CD14-positive monocyte (primary cell): ENCODE results near the gene KIF3C. TPM values are rescaled to one million over a fixed set of nuclear protein-coding genes. Genes with fewer than 3 reads are reported as not detected.
A peak's percentile ranks its signal among the peaks of the same experiment; 100 is the strongest.

ENCODE experiments used
- DNase-seq, 3 donors: peaks; one replicate each; pipeline ENCODE4 v3.0.0-alpha.2; 2011 to 2022
- H2AFZ ChIP-seq: 2 replicates; pipeline ENCODE4 v1.6.0; 2012; ENCODE audit warnings: mild to moderate bottlenecking, low read depth, low read length, inconsistent platforms; ENCODE audit not compliant: insufficient read depth, poor library complexity, severe bottlenecking
- H3K27ac ChIP-seq, 2 donors: 1 replicate in 1 of 2; 2 replicates in 1 of 2; pipeline ENCODE4 v1.5.1; 2012 to 2013; ENCODE audit warnings: low read length in 2 of 2, control low read depth in 1 of 2, inconsistent platforms in 1 of 2, low read depth in 1 of 2, mild to moderate bottlenecking in 1 of 2
- H3K27me3 ChIP-seq, 2 donors: one replicate each; pipeline versions ENCODE4 v1.6.0 to v1.6.1; 2011 to 2013; ENCODE audit warnings: low read length in 2 of 2; ENCODE audit not compliant: control insufficient read depth in 2 of 2, insufficient read depth in 2 of 2
- H3K36me3 ChIP-seq, 2 donors: replicated peaks in 1 of 2; 1 replicate in 1 of 2; 2 replicates in 1 of 2; pipeline versions ENCODE4 v1.5.1 to v1.6.1; 2012 to 2013; ENCODE audit warnings: low read length in 2 of 2, control low read depth in 1 of 2, inconsistent platforms in 1 of 2, mild to moderate bottlenecking in 1 of 2; ENCODE audit not compliant: insufficient read depth in 2 of 2, control insufficient read depth in 1 of 2
- H3K4me1 ChIP-seq, 2 donors: 1 replicate in 1 of 2; 2 replicates in 1 of 2; pipeline versions ENCODE4 v1.5.1 to v1.6.1; 2012 to 2013; ENCODE audit warnings: low read length in 2 of 2, control low read depth in 1 of 2, inconsistent platforms in 1 of 2, mild to moderate bottlenecking in 1 of 2, moderate library complexity in 1 of 2; ENCODE audit not compliant: insufficient read depth in 2 of 2, control insufficient read depth in 1 of 2
- H3K4me2 ChIP-seq: replicated peaks from 2 replicates; pipeline ENCODE3; 2012; ENCODE audit warnings: low read length, moderate library complexity, mild to moderate bottlenecking; ENCODE audit not compliant: poor library complexity, severe bottlenecking; ENCODE audit errors: extremely low read depth
- H3K4me3 ChIP-seq, 3 experiments: fragments of 200-600 bp in 1 of 3; sonication (generic) in 1 of 3; replicated peaks in 1 of 3; 1 replicate in 2 of 3; 2 replicates in 1 of 3; pipeline ENCODE4 v1.5.1; 2011 to 2013; ENCODE audit warnings: low read length in 3 of 3, mild to moderate bottlenecking in 3 of 3, control low read depth in 2 of 3, low read depth in 2 of 3, inconsistent platforms in 1 of 3, moderate library complexity in 1 of 3
- H3K79me2 ChIP-seq: 2 replicates; pipeline ENCODE4 v1.6.0; 2012; ENCODE audit warnings: mild to moderate bottlenecking, control low read depth, inconsistent platforms, low read length, moderate library complexity; ENCODE audit not compliant: insufficient read depth
- H3K9ac ChIP-seq: 2 replicates; pipeline ENCODE4 v1.6.0; 2017; ENCODE audit warnings: low read length, mild to moderate bottlenecking; ENCODE audit not compliant: insufficient read depth, poor library complexity, severe bottlenecking
- H3K9me3 ChIP-seq, 2 donors: replicated peaks in 1 of 2; 1 replicate in 1 of 2; 2 replicates in 1 of 2; pipeline versions ENCODE4 v1.5.1 to v1.6.1; 2012 to 2013; ENCODE audit warnings: low read length in 2 of 2, control low read depth in 1 of 2; ENCODE audit not compliant: control insufficient read depth in 1 of 2, insufficient read depth in 1 of 2
- H4K20me1 ChIP-seq: 2 replicates; pipeline ENCODE4 v1.6.0; 2012; ENCODE audit warnings: mild to moderate bottlenecking, low read length, control low read depth, moderate library complexity; ENCODE audit not compliant: insufficient read depth
- H3K27ac Mint-ChIP-seq, 7 donors: one replicate each; pipeline ENCODE4 v1.8.0; 2020; ENCODE audit warnings: mild to moderate bottlenecking in 7 of 7, mixed read lengths in 7 of 7, moderate library complexity in 6 of 7, inconsistent platforms in 2 of 7
- H3K27me3 Mint-ChIP-seq, 3 donors: one replicate each; pipeline ENCODE4 v1.8.0; 2021 to 2022; ENCODE audit warnings: low read depth in 3 of 3, mild to moderate bottlenecking in 3 of 3, mixed read lengths in 3 of 3, moderate library complexity in 3 of 3, inconsistent platforms in 1 of 3
- H3K36me3 Mint-ChIP-seq, 2 donors: one replicate each; pipeline ENCODE4 v1.8.0; 2020; ENCODE audit warnings: mixed read lengths in 2 of 2, inconsistent platforms in 1 of 2, mild to moderate bottlenecking in 1 of 2
- H3K4me1 Mint-ChIP-seq: one replicate; pipeline ENCODE4 v1.8.0; 2020; ENCODE audit warnings: mild to moderate bottlenecking, mixed read lengths
- H3K4me3 Mint-ChIP-seq, 2 donors: one replicate each; pipeline ENCODE4 v1.8.0; 2020; ENCODE audit warnings: mild to moderate bottlenecking in 2 of 2, mixed read lengths in 2 of 2, moderate library complexity in 1 of 2
- H3K9me3 Mint-ChIP-seq, 7 donors: one replicate each; pipeline ENCODE4 v1.8.0; 2020 to 2022; ENCODE audit warnings: mixed read lengths in 7 of 7, mild to moderate bottlenecking in 6 of 7, moderate library complexity in 6 of 7, inconsistent platforms in 2 of 7
- WGBS: methylation state at CpG from one replicate; pipeline ENCODE4 v1.1.5; 2013; ENCODE audit warnings: missing lambda C conversion rate; ENCODE audit not compliant: insufficient coverage; 5-methylcytosine and 5-hydroxymethylcytosine counted together
- intact Hi-C, 2 donors: fragments of 100-400 bp; cut with micrococcal nuclease; formaldehyde crosslinking; loops; one replicate each; pipeline versions ENCODE4 v1.15.0 to v1.15.1; 2023
- polyA plus RNA-seq, 3 donors: library from polyadenylated mRNA; depleted of rRNA in 1 of 3; unstranded in 2 of 3; stranded (reverse) in 1 of 3; fragments of 300-500 nt in 2 of 3; fragments of >200 nt in 1 of 3; fragmentation: Illumina TruSeq in 2 of 3; gene quantifications; 1 replicate in 2 of 3; 2 replicates in 1 of 3; pipeline ENCODE4 v1.2.3, GENCODE V29; 2012 to 2021
- TF ChIP-seq, protein P1 (sequence below): fragments of 200-600 bp; IDR thresholded peaks from one replicate; pipeline ENCODE4 v1.8.0; 2022; ENCODE audit warnings: antibody characterized with exemption, mild to moderate bottlenecking

The KIF3C gene
- polyA plus RNA-seq, 3 donors = 0.28 to 0.97 (median 0.47) TPM

DNA sequence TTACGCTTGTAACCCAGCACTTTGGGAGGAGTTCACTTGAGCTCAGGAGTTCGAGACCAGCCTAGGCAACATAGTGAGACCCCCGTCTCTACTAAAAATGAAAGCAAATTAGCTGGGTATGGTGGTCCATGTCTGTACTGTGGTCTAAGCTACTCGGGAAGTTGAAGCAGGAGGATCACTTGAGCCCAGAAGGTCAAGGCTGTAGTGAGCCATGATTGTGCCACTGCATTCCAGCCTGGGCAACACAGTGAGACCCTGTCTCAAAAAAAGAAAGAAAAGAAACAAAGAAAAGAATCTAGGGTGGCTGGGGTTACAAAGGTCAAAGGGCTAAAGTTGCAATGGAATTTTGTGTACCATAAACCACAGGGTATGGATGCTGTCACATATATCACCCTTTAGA, 41.3 kb downstream of the KIF3C start:
- Mint-ChIP-seq H3K4me1 (no peaks in the 10 kb centered on the region), H3K27ac (peak overlapping the region in 1 of 7 donors; percentile 46), H3K9me3 (no peaks in the 10 kb centered on the region), H3K4me3 (no peak overlapping the region), H3K36me3 (peaks cover 4 to 5% of the 10 kb centered on the region in 2 donors), H3K27me3 (peaks cover 0 to 2% (median 0%) of the 10 kb centered on the region in 3 donors)
- H3K4me2 ChIP-seq = no peak overlapping the region
- H3K9ac ChIP-seq = no peak overlapping the region
- intact Hi-C loops = no loop called here
- H3K9me3 ChIP-seq = no peaks in the 10 kb centered on the region
- no peak overlapping the region for H2AFZ ChIP-seq
- no peaks in the 10 kb centered on the region for H3K36me3 ChIP-seq
- DNase-seq = no peak
- TF ChIP-seq, protein P1, sequence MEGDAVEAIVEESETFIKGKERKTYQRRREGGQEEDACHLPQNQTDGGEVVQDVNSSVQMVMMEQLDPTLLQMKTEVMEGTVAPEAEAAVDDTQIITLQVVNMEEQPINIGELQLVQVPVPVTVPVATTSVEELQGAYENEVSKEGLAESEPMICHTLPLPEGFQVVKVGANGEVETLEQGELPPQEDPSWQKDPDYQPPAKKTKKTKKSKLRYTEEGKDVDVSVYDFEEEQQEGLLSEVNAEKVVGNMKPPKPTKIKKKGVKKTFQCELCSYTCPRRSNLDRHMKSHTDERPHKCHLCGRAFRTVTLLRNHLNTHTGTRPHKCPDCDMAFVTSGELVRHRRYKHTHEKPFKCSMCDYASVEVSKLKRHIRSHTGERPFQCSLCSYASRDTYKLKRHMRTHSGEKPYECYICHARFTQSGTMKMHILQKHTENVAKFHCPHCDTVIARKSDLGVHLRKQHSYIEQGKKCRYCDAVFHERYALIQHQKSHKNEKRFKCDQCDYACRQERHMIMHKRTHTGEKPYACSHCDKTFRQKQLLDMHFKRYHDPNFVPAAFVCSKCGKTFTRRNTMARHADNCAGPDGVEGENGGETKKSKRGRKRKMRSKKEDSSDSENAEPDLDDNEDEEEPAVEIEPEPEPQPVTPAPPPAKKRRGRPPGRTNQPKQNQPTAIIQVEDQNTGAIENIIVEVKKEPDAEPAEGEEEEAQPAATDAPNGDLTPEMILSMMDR = no peak
- WGBS = 100% methylated on average over 4 of the region's 4 CpGs
- H3K27ac ChIP-seq = no peak overlapping the region
- no peaks in the 10 kb centered on the region for H3K27me3 ChIP-seq
- H3K4me3 ChIP-seq = no peak overlapping the region
- H4K20me1 ChIP-seq = no peaks in the 10 kb centered on the region
- H3K79me2 ChIP-seq = no peaks in the 10 kb centered on the region
- no peaks in the 10 kb centered on the region for H3K4me1 ChIP-seq

DNA sequence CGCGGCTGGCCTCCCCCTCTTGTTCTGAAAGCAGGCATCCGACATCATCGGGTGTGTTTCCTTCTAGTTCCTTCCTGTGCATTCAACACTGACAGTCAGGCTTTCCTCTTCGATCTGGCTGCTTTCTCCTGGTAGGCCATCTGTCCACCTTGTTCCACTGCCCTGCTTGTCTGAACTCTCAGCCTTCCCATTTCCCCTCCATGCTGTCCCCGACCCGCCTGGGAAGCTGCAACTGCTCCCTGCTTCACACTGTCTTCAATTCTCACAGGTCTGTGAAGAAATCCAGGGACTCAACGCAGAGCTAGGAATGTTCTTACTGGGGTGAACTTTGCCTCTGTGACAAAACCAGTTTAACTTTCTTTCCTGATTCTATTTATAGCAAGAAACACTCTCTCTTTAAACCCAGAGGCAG, 43.0 kb downstream of the KIF3C start:
- Mint-ChIP-seq H3K27ac (peak overlapping the region in 2 of 7 donors; percentile 4 to 57), H3K36me3 (peaks cover 4 to 5% of the 10 kb centered on the region in 2 donors), H3K9me3 (no peaks in the 10 kb centered on the region), H3K27me3 (no peaks in the 10 kb centered on the region), H3K4me1 (no peaks in the 10 kb centered on the region), H3K4me3 (no peak overlapping the region)
- 85% methylated on average over 7 of the region's 8 CpGs for WGBS
- Histone ChIP-seq H3K4me1 (no peaks in the 10 kb centered on the region), H3K9me3 (no peaks in the 10 kb centered on the region), H3K4me3 (no peak overlapping the region), H3K36me3 (no peaks in the 10 kb centered on the region), H4K20me1 (no peaks in the 10 kb centered on the region), H3K4me2 (no peak overlapping the region), H3K27me3 (no peaks in the 10 kb centered on the region), H2AFZ (no peak overlapping the region), H3K9ac (no peak overlapping the region), H3K27ac (no peak overlapping the region), H3K79me2 (no peaks in the 10 kb centered on the region)
- intact Hi-C loops = no loop called here
- no peak for DNase-seq
- TF ChIP-seq, protein P1 = no peak
